Right renal cortex interstitium (tissue), 3 donors: ENCODE measurements around the gene LMTK3. TPM values are rescaled to one million over a fixed set of nuclear protein-coding genes. Genes with fewer than 3 reads are reported as not detected.
A peak's percentile ranks its signal among the peaks of the same experiment; 100 is the strongest.

Experiments
- DNase-seq, 3 donors: peaks; one replicate each; pipeline ENCODE4 v3.0.0-alpha.2; 2013; ENCODE audit warnings: low read depth in 3 of 3, low spot score in 2 of 3
- polyA plus RNA-seq, 3 donors: library from polyadenylated mRNA; unstranded; fragments of 120-200 nt; gene quantifications; one replicate each; pipeline ENCODE4 v1.2.1, GENCODE V29; 2013; ENCODE audit not compliant: insufficient read length in 3 of 3

Gene LMTK3
- polyA plus RNA-seq, 3 donors, result 1.2 to 2.3 (median 2.1) TPM

- no peak for DNase-seq
These were observed 57.4 kb downstream of the LMTK3 start for GRCh38 chr19:48454150-48454730.

- no peak for DNase-seq
These were observed 59.1 kb downstream of the LMTK3 start for GRCh38 chr19:48452289-48453190.

- DNase-seq, result no peak
These were observed 60.0 kb downstream of the LMTK3 start for GRCh38 chr19:48451624-48452023.

GRCh38 chr19:48450863-48451262 lies 60.8 kb downstream of the LMTK3 start:
- DNase-seq, result no peak

GRCh38 chr19:48450441-48450840 lies 61.2 kb downstream of the LMTK3 start:
- no peak for DNase-seq

GRCh38 chr19:48448563-48448962 lies 63.1 kb downstream of the LMTK3 start:
- DNase-seq, result no peak

GRCh38 chr19:48446579-48446978 lies 65.1 kb downstream of the LMTK3 start:
- no peak for DNase-seq

GRCh38 chr19:48445606-48446481 lies 65.8 kb downstream of the LMTK3 start, which contains the start of gene GRWD1:
Gene GRWD1, plus strand, starts transcription at chr19:48445983. Its CDS starts 23 bp downstream, at chr19:48446006.
- DNase-seq, result peak; percentile 93 to 94 (median 94)

- no peak for DNase-seq
These were observed 66.4 kb downstream of the LMTK3 start for GRCh38 chr19:48445256-48445605.

GRCh38 chr19:48444936-48445200 lies 66.8 kb downstream of the LMTK3 start:
- DNase-seq, result no peak

GRCh38 chr19:48444129-48444935 lies 67.3 kb downstream of the LMTK3 start:
- no peak for DNase-seq

GRCh38 chr19:48443731-48444128 lies 67.9 kb downstream of the LMTK3 start:
- DNase-seq, result no peak

- no peak for DNase-seq
These were observed 68.4 kb downstream of the LMTK3 start for GRCh38 chr19:48443256-48443655.

- DNase-seq, result no peak
These were observed 69.3 kb downstream of the LMTK3 start for GRCh38 chr19:48442116-48443035.

- DNase-seq, result no peak
These were observed 70.1 kb downstream of the LMTK3 start for GRCh38 chr19:48441360-48442050.

GRCh38 chr19:48436586-48436985 lies 75.0 kb downstream of the LMTK3 start:
- no peak for DNase-seq
